OCI-LY1 (cell line): Measurements from ENCODE around the gene GMNN.

Source experiments
- CTCF ChIP-seq: fragments of 200-600 bp; sonication (generic), shearing (Covaris generic); IDR thresholded peaks from 2 replicates; pipeline ENCODE4 v1.5.1; 2017; ENCODE audit warnings: mild to moderate bottlenecking, antibody characterized with exemption, low read length, moderate library complexity, mixed read lengths
- EZH2 ChIP-seq: fragments of 200-600 bp; sonication (generic), shearing (Covaris generic); IDR thresholded peaks from 2 replicates; pipeline ENCODE4 v1.8.0; 2017; ENCODE audit warnings: borderline replicate concordance, mixed run types, mild to moderate bottlenecking, antibody characterized with exemption, low read length, moderate library complexity, mixed read lengths

GRCh38 chr6:24766680-24767462 is 7.9 kb upstream of the GMNN start:
- peak; percentile 68 for TF ChIP-seq CTCF
- TF ChIP-seq EZH2: no peak
